WERI-Rb-1 (cell line): ENCODE data around the gene ITPRIPL2.

Source experiments
- DNase-seq: peaks from one replicate; pipeline ENCODE4 v3.0.0-alpha.2; 2020
- H3K27ac ChIP-seq: fragments of 250-450 bp; sonication (Bioruptor Pico); 2 replicates; pipeline ENCODE4 v1.5.1; 2020; ENCODE audit warnings: mild to moderate bottlenecking, moderate library complexity
- H3K27me3 ChIP-seq: fragments of 250-450 bp; sonication (Bioruptor Pico); 2 replicates; pipeline ENCODE4 v1.5.1; 2021; ENCODE audit warnings: mild to moderate bottlenecking, low read depth, moderate library complexity; ENCODE audit not compliant: insufficient read depth, severe bottlenecking
- H3K36me3 ChIP-seq: fragments of 250-450 bp; sonication (Bioruptor Pico); 2 replicates; pipeline ENCODE4 v1.5.1; 2020; ENCODE audit warnings: mild to moderate bottlenecking, moderate library complexity
- H3K4me3 ChIP-seq: 2 replicates; pipeline ENCODE4 v1.5.1; 2011; ENCODE audit warnings: low read depth, mild to moderate bottlenecking, control low read depth, low read length
- H3K9me3 ChIP-seq: fragments of 250-450 bp; sonication (Bioruptor Pico); 2 replicates; pipeline ENCODE4 v1.5.1; 2021; ENCODE audit warnings: mild to moderate bottlenecking, moderate library complexity; ENCODE audit not compliant: severe bottlenecking
- TF ChIP-seq, protein P1 (sequence below): IDR thresholded peaks from 2 replicates; pipeline ENCODE4 v1.5.1; 2011; ENCODE audit warnings: low read depth, mild to moderate bottlenecking, control low read depth, inconsistent platforms, low read length

ITPRIPL2 gene

DNA sequence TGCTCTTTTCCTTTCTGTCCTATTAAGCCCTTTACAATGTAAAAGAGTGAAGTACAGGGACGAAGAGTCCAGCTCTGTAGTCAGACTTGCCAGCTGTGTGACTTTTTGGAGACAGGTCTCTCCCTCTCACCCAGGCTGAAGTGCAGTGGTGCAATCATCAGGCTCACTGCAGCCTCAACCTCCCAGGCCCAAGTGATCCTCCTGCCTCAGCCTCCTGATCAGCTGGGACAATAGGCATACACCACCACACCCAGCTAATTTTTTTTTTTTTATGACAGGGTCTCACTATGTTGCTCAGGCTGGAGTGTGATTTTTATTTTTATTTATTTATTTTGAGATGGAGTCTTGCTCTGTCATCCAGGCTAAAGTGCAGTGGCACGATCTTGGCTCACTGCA is 7.1 kb upstream of the ITPRIPL2 start:
- H3K36me3 ChIP-seq: no peaks in the 10 kb centered on the region
- no peak for DNase-seq
- no peaks in the 10 kb centered on the region for H3K9me3 ChIP-seq
- TF ChIP-seq, protein P1, sequence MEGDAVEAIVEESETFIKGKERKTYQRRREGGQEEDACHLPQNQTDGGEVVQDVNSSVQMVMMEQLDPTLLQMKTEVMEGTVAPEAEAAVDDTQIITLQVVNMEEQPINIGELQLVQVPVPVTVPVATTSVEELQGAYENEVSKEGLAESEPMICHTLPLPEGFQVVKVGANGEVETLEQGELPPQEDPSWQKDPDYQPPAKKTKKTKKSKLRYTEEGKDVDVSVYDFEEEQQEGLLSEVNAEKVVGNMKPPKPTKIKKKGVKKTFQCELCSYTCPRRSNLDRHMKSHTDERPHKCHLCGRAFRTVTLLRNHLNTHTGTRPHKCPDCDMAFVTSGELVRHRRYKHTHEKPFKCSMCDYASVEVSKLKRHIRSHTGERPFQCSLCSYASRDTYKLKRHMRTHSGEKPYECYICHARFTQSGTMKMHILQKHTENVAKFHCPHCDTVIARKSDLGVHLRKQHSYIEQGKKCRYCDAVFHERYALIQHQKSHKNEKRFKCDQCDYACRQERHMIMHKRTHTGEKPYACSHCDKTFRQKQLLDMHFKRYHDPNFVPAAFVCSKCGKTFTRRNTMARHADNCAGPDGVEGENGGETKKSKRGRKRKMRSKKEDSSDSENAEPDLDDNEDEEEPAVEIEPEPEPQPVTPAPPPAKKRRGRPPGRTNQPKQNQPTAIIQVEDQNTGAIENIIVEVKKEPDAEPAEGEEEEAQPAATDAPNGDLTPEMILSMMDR: no peak
- no peaks in the 10 kb centered on the region for H3K27me3 ChIP-seq
- no peak overlapping the region for H3K27ac ChIP-seq
- no peak overlapping the region for H3K4me3 ChIP-seq

DNA sequence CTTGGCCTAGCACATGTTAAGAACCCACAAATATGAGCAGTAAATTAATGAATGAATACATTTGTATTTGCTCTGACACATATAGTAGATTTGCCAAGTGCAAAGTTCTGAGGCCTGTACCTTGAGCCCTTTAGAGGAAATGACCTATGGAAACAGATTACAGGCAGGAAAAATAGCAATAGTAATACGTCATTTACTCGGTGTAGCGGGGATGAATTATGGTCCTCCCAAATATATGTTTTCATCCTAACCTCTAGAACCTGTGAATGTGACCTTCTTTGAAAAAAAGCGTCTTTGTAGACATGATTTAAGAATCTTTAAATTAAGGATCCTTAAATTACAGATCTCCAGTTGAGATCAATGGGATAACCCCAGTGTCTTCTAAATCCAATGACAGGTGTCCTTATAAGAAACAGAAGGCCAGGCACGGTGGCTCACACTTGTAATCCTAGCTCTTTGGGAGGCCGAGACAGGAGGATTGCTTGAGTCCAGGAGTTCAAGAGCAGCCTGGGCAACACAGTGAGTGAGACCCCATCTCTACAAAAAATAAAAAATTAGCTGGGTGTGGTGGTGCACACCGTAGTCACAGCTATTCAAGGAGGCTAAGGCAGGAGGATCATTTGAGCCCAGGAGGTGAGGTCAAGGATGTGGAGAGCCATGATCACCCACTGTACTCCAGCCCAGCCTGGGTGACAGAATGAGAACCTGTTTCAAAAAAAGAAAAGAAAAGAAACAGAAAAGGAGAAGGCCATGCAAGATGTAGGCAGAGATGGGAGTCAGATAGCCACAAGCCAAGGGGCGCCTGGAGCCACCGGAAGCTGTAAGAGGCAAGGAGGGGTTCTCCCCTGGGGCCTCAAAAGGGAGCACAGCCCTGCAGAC is 5.1 kb upstream of the ITPRIPL2 start:
- no peaks in the 10 kb centered on the region for H3K9me3 ChIP-seq
- TF ChIP-seq, protein P1: no peak
- H3K27ac ChIP-seq: no peak overlapping the region
- no peak for DNase-seq
- H3K36me3 ChIP-seq: no peaks in the 10 kb centered on the region
- no peak overlapping the region for H3K4me3 ChIP-seq
- H3K27me3 ChIP-seq: no peaks in the 10 kb centered on the region

DNA sequence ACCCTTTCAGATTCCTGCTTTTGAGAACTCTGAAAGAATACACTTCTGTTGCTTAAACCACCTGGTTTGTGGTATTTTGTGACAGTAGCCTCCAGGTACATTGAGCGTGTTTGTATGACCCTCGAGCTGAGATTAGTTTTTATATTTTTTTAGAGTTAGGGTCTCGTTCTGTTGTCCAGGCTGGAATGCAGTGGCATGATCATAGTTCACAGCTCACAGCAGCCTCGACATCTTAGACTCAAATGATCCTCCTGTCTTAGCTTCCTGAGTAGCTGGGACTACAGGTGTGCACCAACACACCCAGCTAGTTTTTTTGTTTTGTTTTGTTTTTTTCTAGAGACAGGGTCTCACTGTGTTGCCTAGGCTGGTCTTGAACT is 4.5 kb upstream of the ITPRIPL2 start:
- TF ChIP-seq, protein P1: no peak
- DNase-seq: no peak

DNA sequence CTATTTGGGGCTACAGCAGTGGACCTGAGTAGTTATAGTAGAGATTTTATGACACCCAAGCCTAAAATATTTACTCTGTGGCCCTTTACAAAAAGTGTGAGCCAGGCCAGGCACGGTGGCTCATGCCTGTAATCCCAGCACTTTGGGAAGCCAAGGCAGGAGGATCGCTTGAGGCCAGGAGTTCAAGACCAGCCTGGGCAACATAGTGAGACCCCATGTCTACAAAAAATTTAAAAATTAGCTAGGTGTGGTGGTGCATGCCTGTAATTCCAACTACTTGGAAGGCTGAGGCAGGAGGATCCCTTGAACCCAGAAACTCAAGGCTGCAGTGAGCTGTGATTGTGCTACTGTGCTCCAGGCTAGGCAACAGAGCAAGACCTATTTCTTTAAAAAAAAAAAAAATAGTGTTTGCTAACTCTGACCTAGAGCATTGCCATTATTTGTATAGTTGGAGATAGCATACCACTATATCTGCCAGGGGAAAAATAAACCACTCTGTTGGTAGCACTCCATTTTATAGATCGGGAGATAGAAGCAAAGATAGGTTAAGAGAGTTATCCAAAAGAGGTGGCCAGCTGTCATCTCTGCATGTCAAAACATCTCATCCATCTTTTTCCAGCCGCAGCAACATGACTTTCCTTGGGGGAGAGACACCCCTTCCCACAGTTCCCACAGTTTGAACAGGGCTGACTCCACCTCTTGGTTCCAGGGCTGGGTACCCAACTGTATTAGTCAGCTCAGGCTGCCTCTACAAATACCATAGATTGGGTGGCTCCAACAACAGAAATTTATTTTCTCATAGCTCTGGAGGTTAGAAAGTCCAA is 3.0 kb upstream of the ITPRIPL2 start:
- no peak for DNase-seq

More for the DNA sequence above, 4.5 kb upstream of the ITPRIPL2 start:
- no peak overlapping the region for H3K27ac ChIP-seq
- H3K27me3 ChIP-seq: no peaks in the 10 kb centered on the region
- no peaks in the 10 kb centered on the region for H3K36me3 ChIP-seq
- no peaks in the 10 kb centered on the region for H3K9me3 ChIP-seq
- no peak overlapping the region for H3K4me3 ChIP-seq

DNA sequence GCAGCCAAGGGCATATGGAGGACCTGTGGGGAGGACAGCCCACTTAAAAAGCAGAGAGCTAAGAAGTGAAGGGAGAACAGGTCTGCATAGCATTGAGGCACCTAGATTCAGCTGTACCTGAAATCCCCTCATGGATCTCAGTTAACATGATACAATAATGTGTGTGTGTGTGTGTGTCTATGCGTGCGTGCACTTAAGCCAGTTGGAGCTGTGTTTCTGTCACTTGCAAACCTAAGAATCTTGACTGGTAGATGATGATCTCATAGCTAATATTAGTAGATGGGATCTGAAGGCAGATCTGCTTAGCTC is 1.7 kb upstream of the ITPRIPL2 start:
- Histone ChIP-seq H3K36me3 (no peaks in the 10 kb centered on the region), H3K27me3 (no peaks in the 10 kb centered on the region), H3K27ac (no peak overlapping the region), H3K9me3 (no peaks in the 10 kb centered on the region), H3K4me3 (no peak overlapping the region)
- DNase-seq: no peak
- TF ChIP-seq, protein P1: no peak

More for the DNA sequence above, 3.0 kb upstream of the ITPRIPL2 start:
- H3K36me3 ChIP-seq: no peaks in the 10 kb centered on the region
- TF ChIP-seq, protein P1: no peak
- no peaks in the 10 kb centered on the region for H3K9me3 ChIP-seq
- no peaks in the 10 kb centered on the region for H3K27me3 ChIP-seq
- H3K4me3 ChIP-seq: no peak overlapping the region
- no peak overlapping the region for H3K27ac ChIP-seq
